ENCODE measurements around the gene OCA2. TPM values are rescaled to one million over a fixed set of nuclear protein-coding genes. Genes with fewer than 3 reads are reported as not detected.
A peak's percentile ranks its signal among the peaks of the same experiment; 100 is the strongest.

OCA2 gene
- total RNA-seq, 1 experiment from 2014 or later, result 0.31 TPM

DNA sequence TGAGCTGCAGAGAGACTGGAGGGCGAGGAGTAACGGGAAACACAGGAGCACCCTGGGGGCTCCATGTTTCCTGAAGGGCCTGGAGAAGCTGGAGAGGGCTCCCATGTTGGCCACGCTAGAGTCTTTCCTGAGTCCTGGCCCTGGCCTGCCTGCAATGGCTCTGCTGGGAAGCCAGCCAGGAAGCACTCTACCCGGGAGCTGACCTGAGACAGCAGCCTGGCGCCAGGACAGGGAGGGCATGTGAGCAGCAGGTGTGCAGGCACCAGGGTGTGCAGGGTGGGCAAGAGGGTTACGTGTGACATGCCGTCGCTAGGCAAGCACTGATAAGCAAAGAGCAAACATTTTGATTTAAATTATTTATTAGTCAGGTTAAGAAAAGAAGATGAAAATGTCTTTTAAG, 301.4 kb downstream of the OCA2 start:
- Histone ChIP-seq H2AK5ac (ENCODE audit: insufficient read length, low read length) (no peak overlapping the region), H3K14ac (ENCODE audit: insufficient read depth, low read length) (no peak overlapping the region), H2BK15ac (ENCODE audit: low read depth, low read length) (no peak overlapping the region), H3T11ph (ENCODE audit: low read length) (no peak overlapping the region), H4K20me1 (ENCODE audit: control insufficient read depth, insufficient read depth, insufficient read length) (no peaks in the 10 kb centered on the region), H3K18ac (ENCODE audit: insufficient read length, low read depth, low read length) (no peak overlapping the region), H3K23me2 (ENCODE audit: insufficient read length, low read depth, low read length, poor library complexity, severe bottlenecking) (no peaks in the 10 kb centered on the region), H2BK5ac (ENCODE audit: insufficient read length, low read length) (no peak overlapping the region), H4K91ac (ENCODE audit: insufficient read length, low read depth, low read length) (no peak overlapping the region), H3K27me3 (ENCODE audit: insufficient read depth, low read length) (no peaks in the 10 kb centered on the region), H3K56ac (ENCODE audit: insufficient read length, low read depth, low read length) (no peak overlapping the region), H3K9me3 (ENCODE audit: control insufficient read depth, low read depth, low read length) (no peaks in the 10 kb centered on the region), H2BK12ac (ENCODE audit: insufficient read length, low read depth, low read length) (no peak overlapping the region), H4K5ac (ENCODE audit: insufficient read length, low read depth, low read length) (no peak overlapping the region), H3K79me2 (ENCODE audit: insufficient read depth, low read length) (no peaks in the 10 kb centered on the region), H3K4me2 (ENCODE audit: insufficient read depth, insufficient read length, low read length) (no peak overlapping the region), H3K9ac (ENCODE audit: extremely low read depth, insufficient read length, low read length) (no peak overlapping the region), H3K4ac (ENCODE audit: low read depth, low read length) (no peak overlapping the region), H2BK120ac (ENCODE audit: low read depth, low read length, poor library complexity, severe bottlenecking) (no peak overlapping the region), H3K79me1 (ENCODE audit: insufficient read depth, low read depth, low read length, poor library complexity, severe bottlenecking) (no peaks in the 10 kb centered on the region), H2BK20ac (ENCODE audit: low read depth, low read length, poor library complexity, severe bottlenecking) (no peak overlapping the region), H3K4me1 (ENCODE audit: insufficient read depth, low read length) (peaks cover 7% of the 10 kb centered on the region; the same call in 1 of the 2 replicates), H4K8ac (replicated peaks; ENCODE audit: insufficient read length, low read depth, low read length) (no peak overlapping the region), H2AFZ (ENCODE audit: low read length) (no peak overlapping the region), H3K23ac (ENCODE audit: insufficient read length, low read depth, low read length) (no peak overlapping the region), H3K27ac (ENCODE audit: insufficient read length, low read depth, low read length) (no peak overlapping the region)
- Mint-ChIP-seq H3K36me3 (ENCODE audit: insufficient read depth in 1 of 3, low read depth in 3 of 3) (peaks cover 0 to 5% (median 0%) of the 10 kb centered on the region in 3 experiments; a peak in 2 of 7 replicates), H3K27ac (peak overlapping the region in 2 of 3 experiments; percentile 13 to 78; a peak in 1 of 7 replicates), H3K27me3 (ENCODE audit: low read depth) (peaks cover 3% of the 10 kb centered on the region), H3K9me3 (peaks cover 0 to 1% of the 10 kb centered on the region in 2 experiments; a peak in 1 of 5 replicates), H3K4me3 (no peak overlapping the region), H3K4me1 (peaks cover 29 to 35% of the 10 kb centered on the region in 2 experiments)
- no CpG with 5 or more reads among the region's 8 CpGs for WGBS (ENCODE audit: extremely low coverage, insufficient read length, low lambda C conversion rate)
- DNase-seq, result no peak
- TF ChIP-seq, protein P1, sequence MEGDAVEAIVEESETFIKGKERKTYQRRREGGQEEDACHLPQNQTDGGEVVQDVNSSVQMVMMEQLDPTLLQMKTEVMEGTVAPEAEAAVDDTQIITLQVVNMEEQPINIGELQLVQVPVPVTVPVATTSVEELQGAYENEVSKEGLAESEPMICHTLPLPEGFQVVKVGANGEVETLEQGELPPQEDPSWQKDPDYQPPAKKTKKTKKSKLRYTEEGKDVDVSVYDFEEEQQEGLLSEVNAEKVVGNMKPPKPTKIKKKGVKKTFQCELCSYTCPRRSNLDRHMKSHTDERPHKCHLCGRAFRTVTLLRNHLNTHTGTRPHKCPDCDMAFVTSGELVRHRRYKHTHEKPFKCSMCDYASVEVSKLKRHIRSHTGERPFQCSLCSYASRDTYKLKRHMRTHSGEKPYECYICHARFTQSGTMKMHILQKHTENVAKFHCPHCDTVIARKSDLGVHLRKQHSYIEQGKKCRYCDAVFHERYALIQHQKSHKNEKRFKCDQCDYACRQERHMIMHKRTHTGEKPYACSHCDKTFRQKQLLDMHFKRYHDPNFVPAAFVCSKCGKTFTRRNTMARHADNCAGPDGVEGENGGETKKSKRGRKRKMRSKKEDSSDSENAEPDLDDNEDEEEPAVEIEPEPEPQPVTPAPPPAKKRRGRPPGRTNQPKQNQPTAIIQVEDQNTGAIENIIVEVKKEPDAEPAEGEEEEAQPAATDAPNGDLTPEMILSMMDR (conservative IDR thresholded peaks at IDR 0.05), result no peak

Measured in H9 (cell line).